ENCODE data around the gene ADARB2. TPM values are rescaled to one million over a fixed set of nuclear protein-coding genes. Genes with fewer than 3 reads are reported as not detected.

ADARB2 gene
- total and polyA plus RNA-seq, 2 experiments from 2014 or later: 2.0 to 5.0 TPM

- no peaks in the 10 kb centered on the region for H3K9me3 Mint-ChIP-seq
- no peaks in the 10 kb centered on the region for H3K27me3 Mint-ChIP-seq (ENCODE audit: insufficient read depth, low read depth, poor library complexity)
- DNase-seq (ENCODE audit: low spot score) (no peak), ATAC-seq (no peak)
- Histone ChIP-seq H3K27me3 (ENCODE audit: insufficient read depth) (no peaks in the 10 kb centered on the region), H3K36me3 (ENCODE audit: insufficient read depth) (no peaks in the 10 kb centered on the region), H3F3A (replicated peaks; ENCODE audit: low read depth) (no peaks in the 10 kb centered on the region), H3K4me2 (no peak overlapping the region), H3K9me2 (ENCODE audit: insufficient read depth) (no peaks in the 10 kb centered on the region), H3K27ac (ENCODE audit: low read depth) (no peak overlapping the region), H4K20me1 (replicated peaks; ENCODE audit: insufficient read depth) (no peaks in the 10 kb centered on the region), H2AFZ (no peak overlapping the region), H3K79me2 (replicated peaks; ENCODE audit: insufficient read depth) (no peaks in the 10 kb centered on the region), H3K4me3 (no peak overlapping the region), H3K4me1 (ENCODE audit: insufficient read depth) (no peaks in the 10 kb centered on the region)
- no peak overlapping the region for H3K27ac Mint-ChIP-seq
- TF ChIP-seq STAT1 (IDR thresholded peaks at IDR 0.05; ENCODE audit: unreplicated experiment) (no peak), ZNF331 (CRISPR knock-in tag; IDR thresholded peaks at IDR 0.05; ENCODE audit: low read depth) (no peak), JUNB (IDR thresholded peaks at IDR 0.05; ENCODE audit: unreplicated experiment) (no peak), ZNF114 (CRISPR knock-in tag; IDR thresholded peaks at IDR 0.05) (no peak)
- H3K36me3 Mint-ChIP-seq (ENCODE audit: low read depth): no peaks in the 10 kb centered on the region
- no peaks in the 10 kb centered on the region for H3K4me1 Mint-ChIP-seq
- no peak overlapping the region for H3K4me3 Mint-ChIP-seq
These were observed 522.3 kb downstream of the ADARB2 start for GRCh38 chr10:1214882-1215540.

DNA sequence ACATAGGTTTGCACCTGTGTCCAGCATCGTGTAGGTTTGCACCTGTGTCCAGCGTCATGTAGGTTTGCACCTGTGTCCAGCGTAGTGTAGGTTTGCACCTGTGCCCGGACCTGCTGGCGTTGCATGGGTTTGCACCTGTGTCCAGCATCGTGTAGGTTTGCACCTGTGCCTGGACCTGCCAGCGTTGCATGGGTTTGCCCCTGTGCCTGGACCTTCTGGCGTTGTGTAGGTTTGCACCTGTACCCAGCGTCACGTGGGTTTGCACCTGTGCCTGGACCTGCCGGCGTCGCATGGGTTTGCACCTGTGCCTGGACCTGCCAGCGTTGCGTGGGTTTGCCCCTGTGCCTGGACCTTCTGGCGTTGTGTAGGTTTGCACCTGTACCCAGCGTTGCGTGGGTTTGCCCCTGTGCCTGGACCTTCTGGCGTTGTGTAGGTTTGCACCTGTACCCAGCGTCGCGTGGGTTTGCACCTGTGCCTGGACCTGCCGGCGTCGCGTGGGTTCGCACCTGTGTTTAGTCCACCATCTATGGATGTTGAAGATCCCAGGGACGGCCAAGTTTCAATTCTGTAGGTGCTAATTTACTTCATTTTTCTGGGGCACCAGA lies 523.2 kb downstream of the ADARB2 start:
- DNase-seq (ENCODE audit: low spot score): no peak
- no peak for ATAC-seq
- no peaks in the 10 kb centered on the region for H3K36me3 ChIP-seq (ENCODE audit: insufficient read depth)
- H3K4me2 ChIP-seq: no peak overlapping the region
- Mint-ChIP-seq H3K27ac (no peak overlapping the region), H3K4me1 (no peaks in the 10 kb centered on the region), H3K4me3 (no peak overlapping the region), H3K27me3 (ENCODE audit: insufficient read depth, low read depth, poor library complexity) (peaks cover 2% of the 10 kb centered on the region), H3K36me3 (ENCODE audit: low read depth) (no peaks in the 10 kb centered on the region), H3K9me3 (no peaks in the 10 kb centered on the region)
- H3K27ac ChIP-seq (ENCODE audit: low read depth): no peak overlapping the region
- H3K4me3 ChIP-seq: no peak overlapping the region
- H3K27me3 ChIP-seq (ENCODE audit: insufficient read depth): no peaks in the 10 kb centered on the region
- no peak overlapping the region for H2AFZ ChIP-seq
- no peaks in the 10 kb centered on the region for H4K20me1 ChIP-seq (replicated peaks; ENCODE audit: insufficient read depth)
- no peaks in the 10 kb centered on the region for H3F3A ChIP-seq (replicated peaks; ENCODE audit: low read depth)
- no peaks in the 10 kb centered on the region for H3K79me2 ChIP-seq (replicated peaks; ENCODE audit: insufficient read depth)
- no peaks in the 10 kb centered on the region for H3K9me2 ChIP-seq (ENCODE audit: insufficient read depth)
- no peaks in the 10 kb centered on the region for H3K4me1 ChIP-seq (ENCODE audit: insufficient read depth)
- TF ChIP-seq CTCF (conservative IDR thresholded peaks at IDR 0.05; ENCODE audit: low read depth in 2 of 2) (no peak), JUNB (IDR thresholded peaks at IDR 0.05; ENCODE audit: unreplicated experiment) (no peak), ZNF114 (CRISPR knock-in tag; IDR thresholded peaks at IDR 0.05) (no peak), CREB1 (CRISPR knock-in tag; IDR thresholded peaks at IDR 0.05; ENCODE audit: low read depth) (no peak), ZNF331 (CRISPR knock-in tag; IDR thresholded peaks at IDR 0.05; ENCODE audit: low read depth) (no peak), ETS1 (IDR thresholded peaks at IDR 0.05) (no peak), NANOG (IDR thresholded peaks at IDR 0.05; ENCODE audit: borderline replicate concordance) (no peak), ZNF462 (CRISPR knock-in tag; IDR thresholded peaks at IDR 0.05) (no peak)
